Endothelial cell of umbilical vein (primary cell): ENCODE results near the gene ITGA11. TPM values are rescaled to one million over a fixed set of nuclear protein-coding genes. Genes with fewer than 3 reads are reported as not detected.

Experiments used
- BruUV-seq: library from RNA; stranded (reverse); fragments of 400-500 nt; replicated peaks from 2 replicates; lab custom pipeline; 2021; lab: Mats Ljungman, UMichigan
- CTCF ChIA-PET: fragments of 300-600, 350-600 bp; sonication (Branson Sonifier 250); formaldehyde crosslinking; loops from one replicate; lab custom pipeline; 2021; ENCODE audit warnings: antibody characterized with exemption, inconsistent platforms; lab: Charles Lee
- POLR2A ChIA-PET: fragments of 300-600, 350-600 bp; sonication (Branson Sonifier 250); formaldehyde crosslinking; loops from one replicate; lab custom pipeline; 2021; ENCODE audit warnings: antibody characterized with exemption, inconsistent platforms; lab: Charles Lee
- DNase-seq: peaks from one replicate; pipeline ENCODE4 v3.0.0-alpha.2; 2011; ENCODE audit warnings: low read depth, low spot score
- FAIRE-seq: peaks from 2 replicates; lab custom pipeline; 2011; peaks lifted over from hg19 to GRCh38; lab: Jason Lieb, UNC
- H2AFZ ChIP-seq: 2 replicates; pipeline ENCODE4 v1.6.0; 2012; ENCODE audit warnings: low read depth, low read length, control low read depth, inconsistent platforms
- H3K27ac ChIP-seq: 2 replicates; pipeline ENCODE4 v1.5.1; 2011; ENCODE audit warnings: low read depth, mild to moderate bottlenecking, control low read depth, low read length, moderate library complexity; ENCODE audit not compliant: insufficient read depth
- H3K27me3 ChIP-seq, 2 experiments: 2 replicates each; pipeline versions ENCODE4 v1.6.0 to v1.6.1; 2011; ENCODE audit warnings: low read length in 2 of 2, mixed read lengths in 1 of 2; ENCODE audit not compliant: control insufficient read depth in 2 of 2, insufficient read depth in 2 of 2
- H3K36me3 ChIP-seq, 2 experiments: 2 replicates in 1 of 2; 3 replicates in 1 of 2; pipeline ENCODE4 v1.5.1; 2011; ENCODE audit warnings: low read length in 2 of 2, mild to moderate bottlenecking in 1 of 2, moderate library complexity in 1 of 2; ENCODE audit not compliant: control insufficient read depth in 2 of 2, insufficient read depth in 2 of 2; ENCODE audit errors: extremely low read depth in 1 of 2
- H3K4me1 ChIP-seq: 3 replicates; pipeline ENCODE4 v1.5.1; 2011; ENCODE audit warnings: mild to moderate bottlenecking, low read length; ENCODE audit not compliant: control insufficient read depth, insufficient read depth; ENCODE audit errors: extremely low read depth
- H3K4me2 ChIP-seq: 2 replicates; pipeline ENCODE4 v1.6.1; 2011; ENCODE audit warnings: low read length, control low read depth, mixed read lengths; ENCODE audit not compliant: insufficient read depth
- H3K4me3 ChIP-seq, 3 experiments: fragments of 200-600 bp in 1 of 3; sonication (generic), shearing (Covaris generic) in 1 of 3; replicated peaks in 1 of 3; 2 replicates each; pipeline ENCODE4 v1.5.1; 2011 to 2016; ENCODE audit warnings: control low read depth in 3 of 3, low read length in 3 of 3, mild to moderate bottlenecking in 2 of 3, inconsistent platforms in 1 of 3, low read depth in 1 of 3, moderate library complexity in 1 of 3; ENCODE audit not compliant: insufficient read depth in 1 of 3
- H3K79me2 ChIP-seq: 2 replicates; pipeline ENCODE4 v1.6.0; 2012; ENCODE audit warnings: low read length, inconsistent platforms; ENCODE audit not compliant: control insufficient read depth, insufficient read depth
- H3K9ac ChIP-seq: replicated peaks from 2 replicates; pipeline ENCODE3; 2011; ENCODE audit warnings: low read length, control low read depth; ENCODE audit not compliant: insufficient read depth; ENCODE audit errors: extremely low read depth
- H3K9me1 ChIP-seq: replicated peaks from 3 replicates; pipeline ENCODE4 v1.6.0; 2011; ENCODE audit warnings: mild to moderate bottlenecking, low read length; ENCODE audit not compliant: control insufficient read depth, insufficient read depth; ENCODE audit errors: extremely low read depth
- H3K9me3 ChIP-seq: replicated peaks from 2 replicates; pipeline ENCODE4 v1.5.1; 2012; ENCODE audit warnings: low read length, inconsistent platforms; ENCODE audit not compliant: control insufficient read depth, insufficient read depth
- H4K20me1 ChIP-seq: replicated peaks from 2 replicates; pipeline ENCODE3; 2011; ENCODE audit warnings: mild to moderate bottlenecking, low read length; ENCODE audit not compliant: control insufficient read depth, insufficient read depth; ENCODE audit errors: extremely low read depth
- CTCF ChIP-seq, 2 donors: IDR thresholded peaks; 1 replicate in 1 of 2; 2 replicates in 1 of 2; pipeline ENCODE4 v1.5.1; 2011; ENCODE audit warnings: low read length in 2 of 2, mild to moderate bottlenecking in 2 of 2, moderate library complexity in 2 of 2, control low read depth in 1 of 2, inconsistent platforms in 1 of 2, low read depth in 1 of 2; ENCODE audit not compliant: insufficient read depth in 1 of 2; ENCODE audit errors: extremely low read depth in 1 of 2
- EZH2 ChIP-seq: IDR thresholded peaks from 2 replicates; pipeline ENCODE4 v1.6.1; 2012; ENCODE audit warnings: borderline replicate concordance, low read depth, mild to moderate bottlenecking, moderate library complexity, low read length, inconsistent platforms; ENCODE audit not compliant: severe bottlenecking
- FOS ChIP-seq: IDR thresholded peaks from 2 replicates; pipeline ENCODE4 v1.6.1; 2011; ENCODE audit warnings: mild to moderate bottlenecking, low read length, moderate library complexity, borderline replicate concordance; ENCODE audit not compliant: insufficient read depth
- GATA2 ChIP-seq: IDR thresholded peaks from 2 replicates; pipeline ENCODE4 v1.7.0; 2011; ENCODE audit warnings: low read depth, mild to moderate bottlenecking, moderate library complexity, mixed read lengths, low read length; ENCODE audit not compliant: insufficient read length, insufficient read depth
- JUN ChIP-seq: IDR thresholded peaks from 2 replicates; pipeline ENCODE4 v1.6.1; 2011; ENCODE audit warnings: borderline replicate concordance, low read depth; ENCODE audit not compliant: insufficient read length, insufficient read depth
- MAX ChIP-seq: IDR thresholded peaks from 2 replicates; pipeline ENCODE4 v1.6.1; 2011; ENCODE audit not compliant: insufficient read depth, insufficient read length
- MYC ChIP-seq: IDR thresholded peaks from one replicate; pipeline ENCODE4 v1.6.1; 2011; ENCODE audit warnings: mild to moderate bottlenecking, low read depth, low read length
- POLR2A ChIP-seq: IDR thresholded peaks from 2 replicates; pipeline ENCODE4 v1.6.1; 2012; ENCODE audit warnings: low read depth, mild to moderate bottlenecking, control low read depth, low read length
- POLR2AphosphoS5 ChIP-seq: IDR thresholded peaks from 2 replicates; pipeline ENCODE4 v1.6.1; 2012; ENCODE audit warnings: low read depth, mild to moderate bottlenecking, control low read depth, low read length, moderate library complexity; ENCODE audit not compliant: insufficient read depth
- dilution Hi-C: fragments of 300-500 bp; cut with MboI; formaldehyde crosslinking; loops from one replicate; pipeline ENCODE4 v1.15.0; 2019; ENCODE audit warnings: low sequenced_read_pairs; ENCODE audit not compliant: extremely low pct_ligation_motif_present
- intact Hi-C: fragments of 100-400 bp; cut with micrococcal nuclease; formaldehyde crosslinking; loops from one replicate; pipeline ENCODE4 v1.10.0; 2022
- polyA plus RNA-seq, 4 experiments: library from polyadenylated mRNA; depleted of rRNA in 3 of 4; stranded (reverse) in 3 of 4; unstranded in 1 of 4; fragments of >200 nt; gene quantifications; 2 replicates each; pipeline versions ENCODE4 v1.2.1 to v1.2.3, GENCODE V29; 2011 to 2012; ENCODE audit warnings: missing spikeins in 1 of 4
- total RNA-seq: library from RNA; stranded (reverse); gene quantifications from 2 replicates; pipeline ENCODE4 v1.2.3, GENCODE V29; 2021

ITGA11 gene
- total and polyA plus RNA-seq, 2 donors (not counting 3 experiments of a cell fraction or from before 2014, with no cell fraction given), result 0.18 to 1.0 TPM

GRCh38 chr15:68377766-68378165 lies 54.2 kb downstream of the ITGA11 start:
- no peak for FAIRE-seq
- TF ChIP-seq MYC (no peak), EZH2 (no peak), FOS (no peak), CTCF (IDR thresholded peaks at IDR 0.05; ENCODE audit: extremely low read depth in 1 of 2, insufficient read depth in 1 of 2, low read depth in 1 of 2, low read length in 2 of 2) (no peak), GATA2 (no peak), JUN (no peak), POLR2AphosphoS5 (no peak), MAX (no peak), POLR2A (no peak)
- no peak overlapping the region for H3K27ac ChIP-seq
- DNase-seq, result no peak
- H3K9me3 ChIP-seq, result no peaks in the 10 kb centered on the region
- ChIA-PET CTCF (interaction anchor here (1.8 kb wide), 1 partner anchor 71 kb away, joined by 6 read pairs; no protein-coding TSS in a partner anchor), POLR2A (no interaction called here)
- H3K36me3 ChIP-seq, result no peaks in the 10 kb centered on the region
- H3K4me2 ChIP-seq, result no peak overlapping the region
- intact Hi-C loops (no loop called here), dilution Hi-C loops (no loop called here)
- H3K9ac ChIP-seq, result no peak overlapping the region
- no TSS peak for BruUV-seq
- H2AFZ ChIP-seq, result no peak overlapping the region
- H3K79me2 ChIP-seq, result no peaks in the 10 kb centered on the region
- H3K27me3 ChIP-seq, result no peaks in the 10 kb centered on the region
- no peak overlapping the region for H3K4me3 ChIP-seq
- H3K9me1 ChIP-seq, result no peaks in the 10 kb centered on the region
- H3K4me1 ChIP-seq, result peaks cover 17% of the 10 kb centered on the region
- no peaks in the 10 kb centered on the region for H4K20me1 ChIP-seq
